HG02642 (cell line): ENCODE results near the gene AP3D1.
"Not testable (repeated sequence)": the region's sequence is repeated elsewhere in the genome, so short reads cannot be mapped to it uniquely, and the experiment has no call there.

Experiments
- ATAC-seq: cut with Tn5 transposase; IDR thresholded peaks from one replicate; pipeline ENCODE4 v1.9.1; 2021; ENCODE audit warnings: mild to moderate bottlenecking; ENCODE audit not compliant: unreplicated experiment, poor library complexity

Gene AP3D1

DNA sequence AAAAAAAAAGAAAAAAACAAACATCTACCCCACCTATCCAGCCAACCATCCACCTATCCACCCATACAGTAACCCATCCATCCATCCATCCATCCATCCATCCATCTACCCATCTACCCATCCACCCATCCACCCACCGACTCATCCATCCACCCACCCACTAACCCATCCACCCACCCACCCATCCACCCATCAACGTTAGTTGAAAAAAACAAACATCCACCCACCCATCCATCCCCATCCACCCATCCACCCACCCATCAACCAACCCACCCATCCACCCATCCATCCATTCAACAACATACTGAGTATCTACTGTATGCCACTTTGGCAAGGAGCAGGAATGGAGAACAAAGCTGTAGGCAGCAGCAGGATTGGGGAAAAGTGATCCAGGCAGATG, 6.1 kb upstream of the AP3D1 start:
- ATAC-seq, result no peak

DNA sequence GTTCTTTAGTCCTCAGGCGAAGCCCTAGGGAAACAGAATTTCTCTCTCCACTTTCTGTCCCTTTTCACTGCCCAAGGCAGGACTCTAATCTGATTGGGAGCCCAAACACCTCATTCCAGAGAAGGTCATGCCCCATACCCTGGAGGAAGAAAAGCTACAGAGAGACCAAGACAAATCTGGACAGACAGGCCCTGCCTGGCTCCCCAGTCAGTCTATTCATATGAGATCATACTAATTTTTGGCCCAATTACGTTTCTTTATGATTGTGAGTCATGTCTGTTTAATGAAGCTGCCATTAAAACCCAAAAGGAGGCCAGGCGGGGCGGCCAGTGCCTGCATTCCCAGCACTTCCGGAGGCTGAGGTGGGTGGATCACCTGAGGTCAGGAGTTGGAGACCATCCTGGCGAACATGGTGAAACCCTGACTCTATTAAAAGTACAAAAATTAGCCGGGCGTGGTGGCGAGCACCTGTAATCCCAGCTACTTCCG, 3.3 kb upstream of the AP3D1 start:
- ATAC-seq, result no peak

GRCh38 chr19:2150794-2151338, 500 bp downstream of the AP3D1 start:
- ATAC-seq, result peak; percentile 14

GRCh38 chr19:2149980-2150793, 1.2 kb downstream of the AP3D1 start:
- ATAC-seq, result no peak

DNA sequence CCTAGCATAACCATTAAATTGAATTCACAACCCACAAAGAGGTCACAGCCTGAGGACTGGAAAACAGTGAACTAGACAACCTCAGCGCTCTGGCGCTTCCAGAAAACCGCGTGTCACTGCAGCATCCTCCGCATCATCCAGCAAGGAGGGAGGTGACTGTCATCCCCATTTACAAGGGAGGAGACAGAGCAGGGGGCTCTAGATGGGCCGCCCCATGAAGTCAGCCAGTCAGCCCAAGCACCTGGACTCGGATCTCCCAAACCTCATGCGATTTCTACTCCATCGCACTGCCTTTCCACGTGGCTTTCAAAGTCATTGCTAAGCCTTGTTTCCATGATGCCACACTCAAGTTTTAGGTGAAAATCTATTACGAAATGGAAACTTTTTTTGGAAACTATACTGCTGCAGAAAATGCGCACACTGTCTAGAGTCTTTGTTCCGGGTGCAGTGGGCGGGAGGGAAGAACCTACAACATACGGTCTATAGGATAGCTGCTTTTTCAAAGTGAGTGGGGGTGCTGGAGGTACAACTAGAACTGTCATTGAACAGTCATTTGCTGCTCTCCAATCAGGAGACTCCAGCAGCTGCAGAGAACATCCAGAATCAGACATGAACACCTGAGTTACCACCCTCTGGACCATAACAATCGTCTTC, 2.8 kb downstream of the AP3D1 start:
- no peak for ATAC-seq

- ATAC-seq, result no peak
These were observed 5.5 kb downstream of the AP3D1 start for GRCh38 chr19:2145831-2146241.

DNA sequence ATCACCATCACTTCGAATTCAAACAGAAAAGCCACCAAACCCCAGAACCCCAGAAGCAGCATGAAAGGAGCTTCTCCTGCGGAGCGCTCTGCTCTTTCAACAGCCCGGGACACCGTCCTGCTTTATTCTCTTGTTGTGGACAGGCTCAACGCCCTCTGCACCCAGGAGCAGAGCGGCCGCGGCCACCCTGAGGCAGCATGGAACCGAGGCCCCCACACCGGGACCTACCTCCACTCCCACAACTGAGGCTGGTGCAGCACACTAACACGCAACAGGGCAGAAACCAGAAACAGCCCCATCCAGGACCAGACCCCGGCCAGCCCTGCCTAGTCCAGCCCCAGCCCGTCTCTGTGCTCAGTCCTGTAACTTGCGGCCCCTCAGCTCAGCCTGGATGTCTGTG, 7.2 kb downstream of the AP3D1 start:
- no peak for ATAC-seq

- no peak for ATAC-seq
These were observed 9.1 kb downstream of the AP3D1 start for GRCh38 chr19:2142173-2142829.

DNA sequence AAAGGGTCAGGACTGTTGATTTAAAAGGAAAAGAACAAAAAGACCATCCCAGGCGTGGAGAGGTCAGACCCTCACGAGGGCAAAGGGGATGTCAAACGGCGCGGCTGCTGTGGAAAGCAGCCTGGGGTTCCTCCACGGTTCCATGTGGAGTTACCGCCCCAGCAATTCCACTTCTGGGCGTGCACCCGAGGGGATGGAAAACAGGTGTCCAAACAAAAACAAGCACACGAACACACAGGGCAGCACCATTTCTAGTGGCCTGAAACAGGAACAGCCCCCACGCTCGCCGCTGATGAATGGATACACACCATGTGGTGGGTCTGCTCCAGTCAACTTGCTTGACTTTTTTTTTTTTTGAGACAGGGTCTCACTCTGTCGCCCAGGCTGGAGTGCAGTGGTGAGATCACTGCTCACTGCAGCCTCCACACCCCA, 11.2 kb downstream of the AP3D1 start:
- no peak for ATAC-seq

DNA sequence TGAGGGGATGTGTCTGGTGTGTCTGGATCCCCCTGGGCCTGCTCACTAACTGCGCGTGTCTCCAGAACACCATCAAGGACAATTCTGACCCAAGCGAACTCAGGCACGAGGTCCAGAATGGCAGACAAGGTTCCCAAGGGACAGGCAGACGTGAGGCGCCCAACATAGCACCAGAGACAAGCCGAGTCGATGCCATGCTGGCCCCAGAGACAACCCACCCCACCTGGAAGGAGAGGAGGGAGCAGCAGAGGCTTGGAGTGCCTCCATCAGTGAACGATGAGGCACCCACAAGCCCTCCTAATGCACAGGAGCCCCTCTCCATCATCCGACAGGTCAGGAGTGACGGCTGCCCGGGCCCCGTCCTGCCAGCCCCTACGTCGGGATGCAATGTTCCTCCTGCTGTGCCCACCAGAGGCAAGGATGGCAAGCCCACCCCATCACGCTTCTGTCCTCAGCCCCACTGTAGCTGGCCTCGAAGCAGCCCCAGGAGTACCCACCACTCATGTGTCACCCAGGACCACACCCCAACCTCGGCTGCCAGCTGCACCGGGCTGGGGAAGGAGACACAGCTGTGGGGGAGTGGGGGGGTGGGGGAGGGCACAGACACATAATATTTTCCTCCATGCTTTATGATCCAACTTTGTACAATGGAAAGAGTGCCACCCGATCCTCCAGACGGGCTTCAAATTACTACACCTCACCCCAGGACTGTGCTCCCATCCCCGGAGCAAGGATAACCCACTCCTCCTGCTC, 11.8 kb downstream of the AP3D1 start:
- ATAC-seq, result no peak

GRCh38 chr19:2138061-2138728, 13.2 kb downstream of the AP3D1 start:
- no peak for ATAC-seq

- ATAC-seq, result no peak
These were observed 14.6 kb downstream of the AP3D1 start for GRCh38 chr19:2136796-2137195.

- no peak for ATAC-seq
These were observed 15.6 kb downstream of the AP3D1 start for GRCh38 chr19:2135474-2136402.

DNA sequence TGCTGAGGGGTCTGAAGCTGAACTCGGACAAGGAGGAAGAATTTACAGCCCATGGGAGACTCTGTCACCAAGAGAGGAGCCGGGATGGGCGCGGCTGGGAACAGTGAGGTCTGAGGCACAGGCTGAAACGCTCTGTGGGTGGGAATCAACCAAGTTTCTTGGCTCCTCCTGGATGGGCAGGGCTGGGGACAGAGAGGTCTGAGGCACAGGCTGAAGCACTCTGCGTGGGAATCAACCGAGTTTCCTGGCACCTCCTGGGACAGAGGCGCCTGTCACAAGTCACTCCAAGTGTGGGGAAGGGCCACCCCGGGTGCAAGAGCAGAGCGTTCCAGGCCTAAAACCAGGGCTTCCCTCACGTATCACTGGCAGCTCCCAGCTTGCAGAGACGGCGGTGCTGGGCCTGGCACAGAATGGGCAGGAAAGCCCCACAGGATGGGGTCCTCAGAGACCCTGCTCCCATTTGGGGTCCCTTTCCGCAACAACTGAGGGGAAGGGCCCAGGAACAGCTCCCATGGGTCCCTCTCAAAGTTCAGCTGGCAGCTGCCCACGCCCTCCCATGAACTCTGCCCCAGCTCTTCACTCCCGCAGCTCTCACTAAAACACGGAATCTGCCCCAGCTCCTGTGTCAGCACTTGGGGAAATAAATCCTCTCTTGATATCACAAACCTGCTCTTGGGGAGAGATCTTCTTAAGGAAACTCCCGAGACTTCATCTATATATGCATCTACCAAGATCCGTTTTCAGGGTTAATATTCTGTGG, 18.5 kb downstream of the AP3D1 start:
- ATAC-seq, result no peak

- ATAC-seq, result no peak
These were observed 19.2 kb downstream of the AP3D1 start for GRCh38 chr19:2132191-2132590.

DNA sequence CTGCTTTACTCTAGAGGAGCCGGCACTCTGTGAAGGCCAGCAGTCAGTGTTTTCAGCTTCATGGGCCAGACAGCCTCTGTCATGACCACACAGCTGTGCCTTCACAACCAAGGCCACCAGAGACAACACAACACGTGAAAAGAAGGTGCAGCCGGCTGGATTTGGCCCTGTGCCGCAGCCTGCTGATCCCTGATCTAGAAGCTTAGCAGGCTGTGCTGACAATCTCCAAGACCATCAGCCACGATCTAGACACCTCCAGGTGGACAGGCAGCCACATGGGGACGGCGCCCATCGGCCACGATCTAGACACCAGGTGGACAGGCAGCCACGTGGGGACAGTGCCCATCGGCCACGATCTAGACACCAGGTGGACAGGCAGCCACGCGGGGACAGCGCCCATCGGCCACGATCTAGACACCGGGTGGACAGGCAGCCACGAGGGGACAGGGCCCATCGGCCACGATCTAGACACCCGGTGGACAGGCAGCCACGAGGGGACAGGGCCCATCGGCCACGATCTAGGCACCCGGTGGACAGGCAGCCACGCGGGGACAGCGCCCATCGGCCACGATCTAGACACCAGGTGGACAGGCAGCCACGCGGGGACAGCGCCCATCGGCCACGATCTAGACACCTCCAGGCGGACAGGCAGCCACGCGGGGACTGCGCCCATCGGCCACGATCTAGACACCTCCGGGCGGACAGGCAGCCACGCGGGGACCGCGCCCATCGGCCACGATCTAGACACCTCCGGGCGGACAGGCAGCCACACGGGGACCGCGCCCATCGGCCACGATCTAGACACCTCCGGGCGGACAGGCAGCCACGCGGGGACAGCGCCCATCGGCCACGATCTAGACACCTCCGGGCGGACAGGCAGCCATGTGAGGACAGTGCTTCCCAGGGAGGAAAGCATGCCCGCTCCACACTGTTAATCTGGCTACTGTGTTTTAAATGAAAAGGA, 20.1 kb downstream of the AP3D1 start:
- not testable (repeated sequence) for ATAC-seq
